Trophoblast cell (in vitro differentiated cells and primary cell): ENCODE measurements around the gene MS4A12.
"Not testable (repeated sequence)": the region's sequence is repeated elsewhere in the genome, so short reads cannot be mapped to it uniquely, and the experiment has no call there.

ENCODE experiments used
- DNase-seq, 2 donors: peaks; one replicate each; pipeline ENCODE4 v3.0.0-alpha.2; 2016
- H2AFZ ChIP-seq: 2 replicates; pipeline ENCODE4 v1.6.1; 2013; ENCODE audit warnings: low read length, moderate library complexity, mild to moderate bottlenecking; ENCODE audit not compliant: insufficient read depth, poor library complexity
- H2AK5ac ChIP-seq: 2 replicates; pipeline ENCODE4 v1.6.1; 2013; ENCODE audit warnings: mild to moderate bottlenecking, low read length
- H2BK120ac ChIP-seq: 2 replicates; pipeline ENCODE4 v1.6.1; 2013; ENCODE audit warnings: low read length, mild to moderate bottlenecking, moderate library complexity; ENCODE audit not compliant: insufficient read depth, poor library complexity
- H2BK12ac ChIP-seq: 2 replicates; pipeline ENCODE4 v1.6.1; 2013; ENCODE audit warnings: mild to moderate bottlenecking, low read length, moderate library complexity
- H2BK5ac ChIP-seq: 2 replicates; pipeline ENCODE4 v1.6.1; 2013; ENCODE audit warnings: low read length, low read depth, moderate library complexity, mild to moderate bottlenecking; ENCODE audit not compliant: poor library complexity
- H3K14ac ChIP-seq: 2 replicates; pipeline ENCODE4 v1.6.1; 2013; ENCODE audit warnings: mild to moderate bottlenecking, low read length
- H3K18ac ChIP-seq: 2 replicates; pipeline ENCODE4 v1.6.1; 2013; ENCODE audit warnings: mild to moderate bottlenecking, low read length
- H3K23ac ChIP-seq: 2 replicates; pipeline ENCODE4 v1.6.1; 2013; ENCODE audit warnings: low read length
- H3K27ac ChIP-seq: 2 replicates; pipeline ENCODE4 v1.5.1; 2013; ENCODE audit warnings: low read depth, mild to moderate bottlenecking, inconsistent platforms, low read length, moderate library complexity
- H3K27me3 ChIP-seq: 2 replicates; pipeline ENCODE4 v1.6.1; 2013; ENCODE audit warnings: inconsistent platforms, mild to moderate bottlenecking, low read length, moderate library complexity; ENCODE audit not compliant: insufficient read depth
- H3K36me3 ChIP-seq, 2 experiments: 1 replicate in 1 of 2; 2 replicates in 1 of 2; pipeline ENCODE4 v1.6.1; 2013; ENCODE audit warnings: low read length in 2 of 2, mild to moderate bottlenecking in 2 of 2, moderate library complexity in 1 of 2; ENCODE audit not compliant: insufficient read depth in 2 of 2, control insufficient read depth in 1 of 2
- H3K4ac ChIP-seq: 2 replicates; pipeline ENCODE4 v1.6.1; 2013; ENCODE audit warnings: low read depth, mild to moderate bottlenecking, low read length, moderate library complexity
- H3K4me1 ChIP-seq, 2 experiments: 1 replicate in 1 of 2; 2 replicates in 1 of 2; pipeline ENCODE4 v1.6.1; 2013; ENCODE audit warnings: low read length in 2 of 2, mild to moderate bottlenecking in 2 of 2, moderate library complexity in 1 of 2; ENCODE audit not compliant: insufficient read depth in 2 of 2, control insufficient read depth in 1 of 2
- H3K4me2 ChIP-seq: 2 replicates; pipeline ENCODE4 v1.6.1; 2013; ENCODE audit warnings: inconsistent platforms, mild to moderate bottlenecking, low read length, moderate library complexity
- H3K4me3 ChIP-seq: 2 replicates; pipeline ENCODE4 v1.5.1; 2013; ENCODE audit warnings: mild to moderate bottlenecking, low read depth, low read length, inconsistent platforms
- H3K79me1 ChIP-seq: one replicate; pipeline ENCODE4 v1.6.1; 2013; ENCODE audit warnings: low read length
- H3K79me2 ChIP-seq: 2 replicates; pipeline ENCODE4 v1.6.1; 2013; ENCODE audit warnings: low read length, mild to moderate bottlenecking; ENCODE audit not compliant: control insufficient read depth, insufficient read depth, poor library complexity
- H3K9ac ChIP-seq: 2 replicates; pipeline ENCODE4 v1.6.1; 2013; ENCODE audit warnings: mild to moderate bottlenecking, low read length
- H3K9me3 ChIP-seq: 2 replicates; pipeline ENCODE4 v1.6.1; 2013; ENCODE audit warnings: low read depth, mild to moderate bottlenecking, control low read depth, inconsistent platforms, low read length; ENCODE audit not compliant: insufficient read depth
- H4K12ac ChIP-seq: 2 replicates; pipeline ENCODE4 v1.6.1; 2013; ENCODE audit warnings: low read depth, mild to moderate bottlenecking, low read length, moderate library complexity
- H4K8ac ChIP-seq: 2 replicates; pipeline ENCODE4 v1.6.1; 2013; ENCODE audit warnings: low read depth, mild to moderate bottlenecking, low read length, moderate library complexity
- H4K91ac ChIP-seq: one replicate; pipeline ENCODE4 v1.6.1; 2013; ENCODE audit warnings: low read depth, mild to moderate bottlenecking, low read length, moderate library complexity
- WGBS: extraction: QIAGEN DNeasy Blood & Tissue Kit; methylation state at CpG from one replicate; pipeline ENCODE4 v1.1.7; 2013; ENCODE audit warnings: missing lambda C conversion rate; ENCODE audit not compliant: insufficient read length, insufficient coverage; ENCODE audit errors: extremely low coverage; 5-methylcytosine and 5-hydroxymethylcytosine counted together

Gene MS4A12

DNA sequence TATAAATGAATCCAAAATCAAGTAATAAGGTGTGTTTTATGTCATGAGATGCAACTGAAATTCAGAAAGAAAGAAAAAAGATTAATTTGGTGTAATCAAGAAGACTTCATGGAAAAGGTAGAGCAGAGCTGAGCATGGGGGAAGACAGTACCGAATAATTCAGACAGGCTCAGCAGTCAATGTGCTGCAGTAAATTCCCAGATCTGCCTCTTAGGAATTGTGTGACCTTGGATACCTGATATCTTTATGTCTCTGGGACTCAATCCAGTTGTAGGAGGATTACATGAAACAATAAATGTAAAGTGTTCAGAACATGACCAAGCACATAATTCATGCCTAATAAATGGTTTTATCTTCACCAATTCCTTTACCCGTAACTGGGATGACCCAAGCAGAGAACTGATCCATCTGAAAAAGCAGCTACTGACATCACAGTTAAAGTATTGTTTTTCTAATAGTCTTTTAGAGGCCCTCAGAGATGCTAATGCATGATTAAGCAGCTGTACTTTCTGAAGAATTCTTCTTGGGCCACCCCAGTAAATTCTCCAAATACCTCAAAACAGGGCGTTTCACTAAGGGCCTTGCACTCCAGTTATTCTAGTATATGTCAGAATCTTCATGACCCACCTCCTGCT lies 7.8 kb downstream of the MS4A12 start:
- H3K4ac ChIP-seq, result no peak overlapping the region
- H2AK5ac ChIP-seq, result no peak overlapping the region
- H3K4me2 ChIP-seq, result no peak overlapping the region
- no peaks in the 10 kb centered on the region for H3K9me3 ChIP-seq
- no peak overlapping the region for H4K12ac ChIP-seq
- H3K23ac ChIP-seq, result no peak overlapping the region
- peak in 1 of 2 donors; percentile 28 for DNase-seq
- no peak overlapping the region for H3K4me3 ChIP-seq
- H2BK5ac ChIP-seq, result no peak overlapping the region
- H3K79me1 ChIP-seq, result no peaks in the 10 kb centered on the region
- H4K91ac ChIP-seq, result no peak overlapping the region
- no peaks in the 10 kb centered on the region for H3K79me2 ChIP-seq
- H3K27me3 ChIP-seq, result no peaks in the 10 kb centered on the region
- no peak overlapping the region for H3K14ac ChIP-seq
- H3K9ac ChIP-seq, result no peak overlapping the region
- H3K27ac ChIP-seq, result no peak overlapping the region
- no peak overlapping the region for H4K8ac ChIP-seq
- H3K18ac ChIP-seq, result no peak overlapping the region
- no peaks in the 10 kb centered on the region for H3K4me1 ChIP-seq
- no peak overlapping the region for H2BK12ac ChIP-seq
- no peak overlapping the region for H2AFZ ChIP-seq
- no peak overlapping the region for H2BK120ac ChIP-seq
- H3K36me3 ChIP-seq, result no peaks in the 10 kb centered on the region
- WGBS, result no CpG with 5 or more reads among the region's 3 CpGs

GRCh38 chr11:60502221-60502775 lies 9.7 kb downstream of the MS4A12 start:
- H3K4me1 ChIP-seq, result no peaks in the 10 kb centered on the region
- H3K4me2 ChIP-seq, result no peak overlapping the region
- no peaks in the 10 kb centered on the region for H3K9me3 ChIP-seq
- no peaks in the 10 kb centered on the region for H3K27me3 ChIP-seq
- no peak overlapping the region for H4K12ac ChIP-seq
- no peak overlapping the region for H3K14ac ChIP-seq
- WGBS, result no CpG with 5 or more reads among the region's 3 CpGs
- H3K79me2 ChIP-seq, result no peaks in the 10 kb centered on the region
- no peak overlapping the region for H3K27ac ChIP-seq
- no peak overlapping the region for H2BK12ac ChIP-seq
- no peak overlapping the region for H2AFZ ChIP-seq
- DNase-seq, result no peak
- H3K36me3 ChIP-seq, result no peaks in the 10 kb centered on the region
- no peak overlapping the region for H3K18ac ChIP-seq
- H3K79me1 ChIP-seq, result no peaks in the 10 kb centered on the region
- no peak overlapping the region for H3K4ac ChIP-seq
- H4K91ac ChIP-seq, result no peak overlapping the region
- no peak overlapping the region for H2AK5ac ChIP-seq
- H3K23ac ChIP-seq, result no peak overlapping the region
- H4K8ac ChIP-seq, result no peak overlapping the region
- H3K9ac ChIP-seq, result no peak overlapping the region
- H2BK5ac ChIP-seq, result no peak overlapping the region
- H2BK120ac ChIP-seq, result no peak overlapping the region
- no peak overlapping the region for H3K4me3 ChIP-seq

DNA sequence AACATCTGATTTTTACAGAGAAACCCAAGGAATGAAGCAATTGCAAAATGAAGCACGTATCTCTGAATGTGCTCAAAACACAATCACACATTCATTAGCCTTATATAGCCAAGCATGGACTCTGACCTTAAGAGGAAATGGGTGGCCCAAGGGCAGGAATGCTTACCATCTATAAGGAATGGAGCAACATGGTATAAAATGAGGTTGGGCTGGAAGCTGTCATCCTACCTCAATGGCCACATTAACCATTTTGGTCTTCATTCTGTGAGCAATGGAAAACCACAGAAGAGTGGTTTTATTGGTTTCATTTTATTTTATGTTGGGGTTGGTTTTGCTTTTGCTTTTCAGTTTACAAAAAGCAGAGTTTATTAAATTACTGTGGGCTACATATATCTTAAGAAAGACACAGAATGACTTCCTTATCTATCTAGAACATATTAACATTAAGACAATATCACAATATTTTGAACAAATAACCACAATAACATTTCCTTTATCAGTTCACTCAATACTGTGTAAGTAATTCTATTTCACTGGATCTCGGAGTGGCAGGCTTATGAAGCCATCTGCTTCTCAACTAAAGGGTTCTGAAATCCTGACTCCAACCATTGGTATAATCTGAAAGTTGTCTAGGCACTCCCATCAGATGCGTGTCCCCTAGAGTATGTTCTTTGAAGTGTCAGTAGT lies 11.8 kb downstream of the MS4A12 start:
- H3K9ac ChIP-seq, result no peak overlapping the region
- H4K91ac ChIP-seq, result no peak overlapping the region
- no peak overlapping the region for H2AK5ac ChIP-seq
- H2BK5ac ChIP-seq, result no peak overlapping the region
- no peak overlapping the region for H3K14ac ChIP-seq
- peak in 1 of 2 donors; percentile 42 for DNase-seq
- no peak overlapping the region for H3K23ac ChIP-seq
- WGBS, result no CpG with 5 or more reads among the region's 3 CpGs
- no peak overlapping the region for H2BK12ac ChIP-seq
- H3K27ac ChIP-seq, result no peak overlapping the region
- H3K79me2 ChIP-seq, result no peaks in the 10 kb centered on the region
- H3K4me1 ChIP-seq, result no peaks in the 10 kb centered on the region
- no peak overlapping the region for H2AFZ ChIP-seq
- H3K18ac ChIP-seq, result no peak overlapping the region
- H3K9me3 ChIP-seq, result no peaks in the 10 kb centered on the region
- H3K27me3 ChIP-seq, result no peaks in the 10 kb centered on the region
- H3K4ac ChIP-seq, result no peak overlapping the region
- no peaks in the 10 kb centered on the region for H3K36me3 ChIP-seq
- H3K4me3 ChIP-seq, result no peak overlapping the region
- no peak overlapping the region for H4K12ac ChIP-seq
- H2BK120ac ChIP-seq, result no peak overlapping the region
- no peak overlapping the region for H3K4me2 ChIP-seq
- no peaks in the 10 kb centered on the region for H3K79me1 ChIP-seq
- no peak overlapping the region for H4K8ac ChIP-seq

- not testable (repeated sequence) for H2BK12ac ChIP-seq, H3K9ac ChIP-seq, H2AK5ac ChIP-seq, DNase-seq, H2AFZ ChIP-seq, H3K4ac ChIP-seq, H3K14ac ChIP-seq, H3K27ac ChIP-seq, H3K79me1 ChIP-seq, H3K4me2 ChIP-seq, H2BK120ac ChIP-seq, H3K18ac ChIP-seq, H3K79me2 ChIP-seq, H3K27me3 ChIP-seq, H2BK5ac ChIP-seq, H3K4me3 ChIP-seq, H4K91ac ChIP-seq, H3K36me3 ChIP-seq, H3K9me3 ChIP-seq, H4K8ac ChIP-seq, H3K4me1 ChIP-seq, H4K12ac ChIP-seq, H3K23ac ChIP-seq
- no CpG with 5 or more reads among the region's 15 CpGs for WGBS
These were observed 17.0 kb downstream of the MS4A12 start for GRCh38 chr11:60509609-60510008.
